Astrocyte of the spinal cord (primary cell): Measurements from ENCODE around the gene NAPG.

Experiments used
- DNase-seq: peaks from one replicate; pipeline ENCODE4 v3.0.0; 2011; ENCODE audit warnings: low read depth, low spot score
- H3K4me3 ChIP-seq: 2 replicates; pipeline ENCODE4 v1.5.1; 2011; ENCODE audit warnings: low read depth, mild to moderate bottlenecking, low read length, moderate library complexity
- in situ Hi-C: cut with HindIII; loops from 2 replicates; pipeline ENCODE4 v1.10.0; 2017; ENCODE audit warnings: low sequenced_read_pairs
- TF ChIP-seq, protein P1 (sequence below): IDR thresholded peaks from 2 replicates; pipeline ENCODE4 v1.5.1; 2012; ENCODE audit warnings: low read depth, mild to moderate bottlenecking, low read length, inconsistent platforms

Gene NAPG

GRCh38 chr18:10519366-10519765 lies 6.5 kb upstream of the NAPG start:
- TF ChIP-seq, protein P1, sequence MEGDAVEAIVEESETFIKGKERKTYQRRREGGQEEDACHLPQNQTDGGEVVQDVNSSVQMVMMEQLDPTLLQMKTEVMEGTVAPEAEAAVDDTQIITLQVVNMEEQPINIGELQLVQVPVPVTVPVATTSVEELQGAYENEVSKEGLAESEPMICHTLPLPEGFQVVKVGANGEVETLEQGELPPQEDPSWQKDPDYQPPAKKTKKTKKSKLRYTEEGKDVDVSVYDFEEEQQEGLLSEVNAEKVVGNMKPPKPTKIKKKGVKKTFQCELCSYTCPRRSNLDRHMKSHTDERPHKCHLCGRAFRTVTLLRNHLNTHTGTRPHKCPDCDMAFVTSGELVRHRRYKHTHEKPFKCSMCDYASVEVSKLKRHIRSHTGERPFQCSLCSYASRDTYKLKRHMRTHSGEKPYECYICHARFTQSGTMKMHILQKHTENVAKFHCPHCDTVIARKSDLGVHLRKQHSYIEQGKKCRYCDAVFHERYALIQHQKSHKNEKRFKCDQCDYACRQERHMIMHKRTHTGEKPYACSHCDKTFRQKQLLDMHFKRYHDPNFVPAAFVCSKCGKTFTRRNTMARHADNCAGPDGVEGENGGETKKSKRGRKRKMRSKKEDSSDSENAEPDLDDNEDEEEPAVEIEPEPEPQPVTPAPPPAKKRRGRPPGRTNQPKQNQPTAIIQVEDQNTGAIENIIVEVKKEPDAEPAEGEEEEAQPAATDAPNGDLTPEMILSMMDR: no peak
- in situ Hi-C loops: no loop called here
- DNase-seq: no peak
- no peak overlapping the region for H3K4me3 ChIP-seq

DNA sequence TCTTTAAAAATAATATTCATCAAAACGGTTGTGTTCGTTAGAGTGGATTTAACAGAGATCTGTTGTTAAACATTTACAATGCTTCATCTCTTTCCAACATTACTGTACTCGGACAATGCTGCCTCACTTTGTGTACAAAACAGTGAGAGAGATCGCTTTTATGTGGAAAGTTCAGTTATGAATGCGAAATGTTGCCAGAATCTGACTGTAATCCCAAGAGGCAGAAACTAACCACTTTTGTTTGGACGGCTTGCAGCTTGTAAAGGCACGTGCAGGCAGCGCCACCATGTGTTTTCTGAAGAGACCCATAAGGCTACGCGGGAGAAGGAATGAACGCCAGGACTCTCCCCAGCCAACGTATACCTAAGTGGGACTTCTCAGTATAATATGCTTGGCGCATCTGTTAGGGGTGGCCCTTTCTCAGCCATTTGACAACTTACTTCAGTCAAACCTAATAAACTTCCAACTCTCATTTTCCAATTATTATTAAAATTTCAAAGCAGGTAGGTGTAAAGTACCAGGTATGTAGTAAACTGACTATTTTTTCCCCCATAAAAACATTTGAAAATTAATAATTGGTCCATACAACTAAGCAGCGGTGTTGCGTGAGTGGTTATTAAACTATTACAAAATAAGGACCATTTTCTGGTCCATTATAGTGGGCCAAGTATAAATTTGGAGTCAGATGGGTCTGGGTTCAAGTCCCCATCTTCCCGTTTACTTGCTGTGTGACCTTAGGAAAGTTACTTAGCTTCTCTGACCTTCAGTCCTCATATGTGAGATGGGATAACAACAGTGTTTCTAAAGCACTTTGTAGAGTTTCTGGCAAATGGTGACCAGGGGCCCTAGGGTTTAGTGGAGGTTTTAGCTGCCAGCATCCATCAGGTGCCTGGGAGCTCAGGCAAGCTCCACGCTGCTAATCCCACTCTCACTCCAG lies 5.6 kb upstream of the NAPG start:
- TF ChIP-seq, protein P1: peak; percentile 82
- peak; percentile 88 for DNase-seq
- in situ Hi-C loops: no loop called here
- no peak overlapping the region for H3K4me3 ChIP-seq

- TF ChIP-seq, protein P1: no peak
- DNase-seq: no peak
- no peak overlapping the region for H3K4me3 ChIP-seq
- in situ Hi-C loops: no loop called here
These were observed 4.3 kb upstream of the NAPG start for GRCh38 chr18:10521566-10521965.

GRCh38 chr18:10522574-10522973 lies 3.3 kb upstream of the NAPG start:
- in situ Hi-C loops: no loop called here
- no peak overlapping the region for H3K4me3 ChIP-seq
- DNase-seq: no peak
- TF ChIP-seq, protein P1: no peak

DNA sequence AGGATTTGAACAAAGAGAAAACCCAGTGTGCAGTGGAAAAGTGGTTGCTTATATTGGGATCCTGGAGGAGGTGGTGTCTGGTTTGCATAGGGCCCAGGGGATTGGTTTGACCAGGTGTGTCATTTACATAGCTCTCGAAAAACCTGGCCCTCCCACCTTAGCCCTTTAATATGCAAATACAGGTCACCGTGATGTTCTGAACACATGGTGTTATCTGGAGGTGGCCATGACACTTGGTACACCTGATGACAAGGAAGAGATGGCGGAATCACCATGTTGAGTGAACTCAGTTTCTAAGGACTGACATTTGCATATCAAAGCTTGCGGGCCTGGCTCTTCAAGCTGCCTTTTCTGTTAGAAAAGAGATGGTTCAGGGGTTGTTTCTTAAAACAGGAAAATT lies 2.3 kb upstream of the NAPG start:
- DNase-seq: no peak
- TF ChIP-seq, protein P1: no peak
- H3K4me3 ChIP-seq: no peak overlapping the region
- in situ Hi-C loops: no loop called here

GRCh38 chr18:10524507-10525370 lies 1.1 kb upstream of the NAPG start:
- DNase-seq: no peak
- in situ Hi-C loops: no loop called here
- TF ChIP-seq, protein P1: no peak
- no peak overlapping the region for H3K4me3 ChIP-seq
